Activated gamma-delta T cell treated with Interleukin-2 at 50 U/mL for 16 hours (primary cell): ENCODE data around the gene MGAT1.
"Not testable (repeated sequence)": the region's sequence is repeated elsewhere in the genome, so short reads cannot be mapped to it uniquely, and the experiment has no call there.

Experiments
- DNase-seq: peaks from one replicate; pipeline ENCODE4 v3.0.0-alpha.2; 2020

The MGAT1 gene

GRCh38 chr5:180802325-180803180 is at the start of gene MGAT1:
MGAT1 (minus strand) TSS chr5:180802806; CDS start chr5:180792971, 9,835 bp downstream.
- DNase-seq, result peak; percentile 78

- DNase-seq, result no peak
These were observed 48.0 kb upstream of the MGAT1 start for GRCh38 chr5:180850434-180851078.

GRCh38 chr5:180849827-180850226 is 47.2 kb upstream of the MGAT1 start:
- no peak for DNase-seq

- no peak for DNase-seq
These were observed 46.3 kb upstream of the MGAT1 start for GRCh38 chr5:180848878-180849277.

- no peak for DNase-seq
These were observed 45.7 kb upstream of the MGAT1 start for GRCh38 chr5:180848265-180848664.

GRCh38 chr5:180847026-180847425 is 44.4 kb upstream of the MGAT1 start:
- no peak for DNase-seq

GRCh38 chr5:180844858-180845257 is 42.3 kb upstream of the MGAT1 start:
- no peak for DNase-seq

- no peak for DNase-seq
These were observed 41.8 kb upstream of the MGAT1 start for GRCh38 chr5:180844432-180844831.

- no peak for DNase-seq
These were observed 37.3 kb upstream of the MGAT1 start for GRCh38 chr5:180839935-180840334.

GRCh38 chr5:180839227-180839626 is 36.6 kb upstream of the MGAT1 start:
- no peak for DNase-seq

- DNase-seq, result no peak
These were observed 34.9 kb upstream of the MGAT1 start for GRCh38 chr5:180837478-180837877.

- peak; percentile 19 for DNase-seq
These were observed 30.0 kb upstream of the MGAT1 start for GRCh38 chr5:180832638-180833068.

GRCh38 chr5:180831139-180832093 is 28.8 kb upstream of the MGAT1 start:
- peak; percentile 74 for DNase-seq

GRCh38 chr5:180830253-180831138 is 27.9 kb upstream of the MGAT1 start:
- peak; percentile 75 for DNase-seq

- no peak for DNase-seq
These were observed 27.1 kb upstream of the MGAT1 start for GRCh38 chr5:180829726-180830125.

- DNase-seq, result not testable (repeated sequence)
These were observed 26.3 kb upstream of the MGAT1 start for GRCh38 chr5:180828756-180829531.

GRCh38 chr5:180827374-180827773 is 24.8 kb upstream of the MGAT1 start:
- not testable (repeated sequence) for DNase-seq

- DNase-seq, result no peak
These were observed 23.3 kb upstream of the MGAT1 start for GRCh38 chr5:180825768-180826525.

GRCh38 chr5:180824630-180825476 is 22.2 kb upstream of the MGAT1 start:
- no peak for DNase-seq
